H1 (cell line): Measurements from ENCODE around the gene MCC. TPM values are rescaled to one million over a fixed set of nuclear protein-coding genes. Genes with fewer than 3 reads are reported as not detected.

Experiments
- CTCF ChIA-PET: fragments of 300-600 bp; sonication (Branson Sonifier 250); formaldehyde crosslinking; loops from one replicate; lab custom pipeline; 2021; ENCODE audit not compliant: partially characterized antibody; lab: Charles Lee
- POLR2A ChIA-PET: fragments of 300-600 bp; sonication (Branson Sonifier 250); formaldehyde crosslinking; loops from one replicate; lab custom pipeline; 2021; ENCODE audit warnings: inconsistent platforms; ENCODE audit not compliant: partially characterized antibody; lab: Charles Lee
- DNase-seq, 2 experiments: peaks; one replicate each; pipeline versions ENCODE4 v3.0.0 to v3.0.0-alpha.2; 2010 to 2022; ENCODE audit warnings: low spot score in 2 of 2, low read depth in 1 of 2, mixed read lengths in 1 of 2
- FAIRE-seq: peaks from 2 replicates; lab custom pipeline; 2011; peaks lifted over from hg19 to GRCh38; lab: Jason Lieb, UNC
- H2AFZ ChIP-seq: 2 replicates; pipeline ENCODE4 v1.8.1; 2012; ENCODE audit warnings: low read length, inconsistent platforms
- H2AK5ac ChIP-seq: 2 replicates; pipeline ENCODE4 v1.6.1; 2013; ENCODE audit warnings: low read depth, low read length
- H2BK120ac ChIP-seq: replicated peaks from 2 replicates; pipeline ENCODE3; 2013; ENCODE audit warnings: low read depth, low read length, inconsistent platforms
- H2BK12ac ChIP-seq: 2 replicates; pipeline ENCODE4 v1.6.1; 2013; ENCODE audit warnings: low read depth, low read length
- H2BK15ac ChIP-seq: 2 replicates; pipeline ENCODE4 v1.6.1; 2013; ENCODE audit warnings: low read length
- H2BK20ac ChIP-seq: 2 replicates; pipeline ENCODE4 v1.6.1; 2013; ENCODE audit warnings: low read length
- H2BK5ac ChIP-seq: 2 replicates; pipeline ENCODE4 v1.6.1; 2013; ENCODE audit warnings: low read depth, low read length
- H3K14ac ChIP-seq: 2 replicates; pipeline ENCODE4 v1.6.1; 2013; ENCODE audit warnings: inconsistent platforms; ENCODE audit not compliant: insufficient read length
- H3K18ac ChIP-seq: 2 replicates; pipeline ENCODE4 v1.6.1; 2013; ENCODE audit warnings: low read length; ENCODE audit errors: extremely low read depth
- H3K23ac ChIP-seq: 2 replicates; pipeline ENCODE4 v1.6.1; 2013; ENCODE audit warnings: inconsistent platforms; ENCODE audit not compliant: insufficient read length
- H3K23me2 ChIP-seq: 2 replicates; pipeline ENCODE4 v1.6.1; 2013; ENCODE audit warnings: low read depth, low read length
- H3K27ac ChIP-seq: 2 replicates; pipeline ENCODE4 v1.6.1; 2011; ENCODE audit warnings: low read depth, low read length, inconsistent platforms
- H3K27me3 ChIP-seq, 4 experiments: replicated peaks in 1 of 4; 1 replicate in 1 of 4; 2 replicates in 3 of 4; pipeline versions ENCODE4 v1.6.1 to v1.8.1; 2011 to 2013; ENCODE audit warnings: low read length in 3 of 4, mild to moderate bottlenecking in 3 of 4, inconsistent platforms in 2 of 4, mixed read lengths in 2 of 4, moderate library complexity in 1 of 4; ENCODE audit not compliant: control insufficient read depth in 3 of 4, insufficient read depth in 3 of 4; ENCODE audit errors: extremely low read depth in 1 of 4
- H3K36me3 ChIP-seq, 4 experiments: 2 replicates each; pipeline versions ENCODE4 v1.6.1 to v1.8.1; 2011 to 2013; ENCODE audit warnings: mild to moderate bottlenecking in 4 of 4, low read length in 3 of 4, moderate library complexity in 2 of 4, control low read depth in 1 of 4, inconsistent platforms in 1 of 4; ENCODE audit not compliant: insufficient read depth in 4 of 4, control insufficient read depth in 2 of 4
- H3K4ac ChIP-seq: replicated peaks from 2 replicates; pipeline ENCODE3; 2013; ENCODE audit warnings: low read length, low read depth, mixed read lengths, inconsistent platforms; ENCODE audit not compliant: insufficient read length
- H3K4me1 ChIP-seq, 4 experiments: replicated peaks in 1 of 4; 1 replicate in 1 of 4; 2 replicates in 3 of 4; pipeline versions ENCODE4 v1.6.1 to v1.8.1; 2011 to 2013; ENCODE audit warnings: low read length in 3 of 4, inconsistent platforms in 2 of 4, mixed read lengths in 1 of 4; ENCODE audit not compliant: insufficient read depth in 4 of 4, control insufficient read depth in 3 of 4
- H3K4me2 ChIP-seq, 2 experiments: 2 replicates each; pipeline versions ENCODE4 v1.6.1 to v1.8.1; 2011 to 2013; ENCODE audit warnings: low read depth in 2 of 2, low read length in 2 of 2, control low read depth in 1 of 2, inconsistent platforms in 1 of 2, mild to moderate bottlenecking in 1 of 2; ENCODE audit not compliant: insufficient read depth in 1 of 2
- H3K4me3 ChIP-seq, 4 experiments: fragments of 200-600, 300-600 bp in 1 of 4; sonication (generic), shearing (Covaris generic), sonication (Bioruptor Twin) in 1 of 4; 2 replicates each; pipeline versions ENCODE4 v1.5.1 to v1.8.1; 2011 to 2016; ENCODE audit warnings: low read length in 4 of 4, low read depth in 3 of 4, control low read depth in 2 of 4, inconsistent platforms in 2 of 4, mild to moderate bottlenecking in 2 of 4, mixed read lengths in 1 of 4, moderate library complexity in 1 of 4; ENCODE audit not compliant: insufficient read depth in 2 of 4; ENCODE audit errors: extremely low read depth in 1 of 4
- H3K56ac ChIP-seq: replicated peaks from 2 replicates; pipeline ENCODE3; 2013; ENCODE audit warnings: low read depth, mild to moderate bottlenecking, mixed read lengths, low read length, inconsistent platforms; ENCODE audit not compliant: insufficient read length
- H3K79me1 ChIP-seq: 2 replicates; pipeline ENCODE4 v1.6.1; 2013; ENCODE audit warnings: low read depth, low read length, control low read depth
- H3K79me2 ChIP-seq, 2 experiments: 2 replicates each; pipeline versions ENCODE4 v1.6.1 to v1.8.1; 2012 to 2013; ENCODE audit warnings: low read length in 2 of 2, mild to moderate bottlenecking in 2 of 2, inconsistent platforms in 1 of 2; ENCODE audit not compliant: insufficient read depth in 2 of 2, control insufficient read depth in 1 of 2
- H3K9ac ChIP-seq, 4 experiments: replicated peaks in 1 of 4; 1 replicate in 1 of 4; 2 replicates in 3 of 4; pipeline versions ENCODE4 v1.6.1 to v1.8.1; 2011 to 2013; ENCODE audit warnings: low read depth in 3 of 4, low read length in 3 of 4, control low read depth in 2 of 4, mild to moderate bottlenecking in 2 of 4, moderate library complexity in 2 of 4, inconsistent platforms in 1 of 4; ENCODE audit errors: extremely low read depth in 1 of 4
- H3K9me3 ChIP-seq, 2 experiments: 2 replicates each; pipeline versions ENCODE4 v1.6.1 to v1.8.1; 2012 to 2013; ENCODE audit warnings: mild to moderate bottlenecking in 2 of 2, moderate library complexity in 2 of 2, control low read depth in 1 of 2, inconsistent platforms in 1 of 2, low read depth in 1 of 2, low read length in 1 of 2, mixed read lengths in 1 of 2; ENCODE audit not compliant: insufficient read depth in 2 of 2
- H4K20me1 ChIP-seq, 2 experiments: replicated peaks in 1 of 2; 2 replicates each; pipeline versions ENCODE3 to v1.8.1; 2011 to 2013; ENCODE audit warnings: inconsistent platforms in 2 of 2, low read length in 2 of 2, mild to moderate bottlenecking in 1 of 2; ENCODE audit not compliant: insufficient read depth in 2 of 2, control insufficient read depth in 1 of 2
- H4K5ac ChIP-seq: 2 replicates; pipeline ENCODE4 v1.6.1; 2013; ENCODE audit warnings: low read length, low read depth, mixed read lengths, inconsistent platforms; ENCODE audit not compliant: insufficient read length
- H4K8ac ChIP-seq: 2 replicates; pipeline ENCODE4 v1.8.0; 2013; ENCODE audit warnings: mild to moderate bottlenecking, moderate library complexity, low read length, inconsistent platforms; ENCODE audit not compliant: insufficient read depth; ENCODE audit errors: extremely low read depth
- H4K91ac ChIP-seq: replicated peaks from 2 replicates; pipeline ENCODE3; 2013; ENCODE audit warnings: low read length, mixed read lengths, inconsistent platforms; ENCODE audit not compliant: insufficient read length
- CEBPB ChIP-seq: IDR thresholded peaks from 2 replicates; pipeline ENCODE4 v1.6.1; 2012; ENCODE audit warnings: low read depth, low read length
- FOSL1 ChIP-seq: IDR thresholded peaks from 2 replicates; pipeline ENCODE4 v1.6.1; 2011; ENCODE audit warnings: mild to moderate bottlenecking, low read depth, low read length, moderate library complexity; ENCODE audit not compliant: insufficient read depth
- JUND ChIP-seq: IDR thresholded peaks from 2 replicates; pipeline ENCODE4 v1.6.1; 2011; ENCODE audit warnings: mild to moderate bottlenecking, improper control_type of control experiment, low read length
- KDM1A ChIP-seq: fragments of 200-600, 300-600 bp; sonication (generic); IDR thresholded peaks from 2 replicates; pipeline ENCODE4 v1.7.1; 2016; ENCODE audit warnings: mild to moderate bottlenecking, low read length, borderline replicate concordance
- NRF1 ChIP-seq: IDR thresholded peaks from 2 replicates; pipeline ENCODE4 v1.6.1; 2011; ENCODE audit warnings: mild to moderate bottlenecking, low read depth, low read length, improper control_type of control experiment
- SIX5 ChIP-seq: IDR thresholded peaks from 2 replicates; pipeline ENCODE4 v1.6.1; 2011; ENCODE audit warnings: mild to moderate bottlenecking, low read depth, low read length
- SP4 ChIP-seq: IDR thresholded peaks from 2 replicates; pipeline ENCODE4 v1.6.1; 2012; ENCODE audit warnings: low read length, inconsistent platforms
- TBP ChIP-seq: IDR thresholded peaks from 2 replicates; pipeline ENCODE4 v1.6.1; 2011; ENCODE audit warnings: low read depth, low read length, improper control_type of control experiment
- WGBS, 2 experiments: shearing (Covaris generic) in 1 of 2; methylation state at CpG; one replicate each; pipeline versions ENCODE4 v1.1.6 to v1.1.7; 2013 to 2015; ENCODE audit warnings: low lambda C conversion rate in 2 of 2, mixed read lengths in 2 of 2, inconsistent platforms in 1 of 2, low coverage in 1 of 2, missing lambda C conversion rate in 1 of 2; ENCODE audit not compliant: insufficient replicate concordance in 2 of 2, insufficient coverage in 1 of 2, insufficient read length in 1 of 2; ENCODE audit errors: extremely low coverage in 1 of 2, missing lambda C conversion rate in 1 of 2; 5-methylcytosine and 5-hydroxymethylcytosine counted together
- polyA plus RNA-seq, 7 experiments: library from polyadenylated mRNA; depleted of rRNA in 3 of 7; stranded (reverse) in 5 of 7; unstranded in 2 of 7; fragments of >200 nt in 5 of 7; fragments of 200-250 nt in 2 of 7; gene quantifications; 1 replicate in 5 of 7; 2 replicates in 1 of 7; 4 replicates in 1 of 7; pipeline versions ENCODE4 v1.2.1 to v1.2.3, GENCODE V29; 2011 to 2013; ENCODE audit warnings: missing spikeins in 2 of 7, mixed read lengths in 2 of 7
- total RNA-seq: library from RNA; stranded (reverse); fragmentation: NEBNext Ultra II Directional; extraction: Animal tissue kit (Norgen Biotek cat#: 25700); gene quantifications from 2 replicates; pipeline ENCODE4 v1.2.1, GENCODE V29; 2021
- TF ChIP-seq, protein P1 (sequence below): IDR thresholded peaks from 2 replicates; pipeline ENCODE4 v1.6.1; 2012; ENCODE audit warnings: inconsistent platforms
- TF ChIP-seq, protein P2 (sequence below): IDR thresholded peaks from 2 replicates; pipeline ENCODE4 v1.6.1; 2011; ENCODE audit warnings: low read depth, mild to moderate bottlenecking, low read length; ENCODE audit not compliant: insufficient read depth

The MCC gene
- total and polyA plus RNA-seq, 2 of the 8 experiments (the other 6 are each of a cell fraction or from before 2014, with no cell fraction given), result 2.6 to 18.3 TPM

DNA sequence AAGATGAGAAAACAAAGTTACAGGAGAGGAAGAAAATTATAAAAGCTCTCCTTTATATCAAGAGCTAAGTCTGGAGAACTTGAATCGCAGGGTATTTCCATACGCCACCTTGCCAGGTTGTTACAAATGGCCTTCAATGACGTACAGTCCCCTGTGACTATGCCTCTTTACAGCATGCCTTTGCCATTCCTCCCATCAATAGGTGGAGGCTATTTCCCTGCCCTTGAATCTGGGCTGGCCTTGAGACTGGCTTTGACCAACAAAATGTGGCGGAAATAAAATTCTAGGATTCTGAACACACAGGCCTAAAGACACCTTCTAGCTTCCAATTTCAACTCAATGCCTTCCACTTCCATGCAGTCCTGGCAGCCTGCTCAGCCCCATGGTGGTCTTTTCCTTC, 99.1 kb downstream of the MCC start:
- Histone ChIP-seq H2BK5ac (no peak overlapping the region), H3K4me2 (no peak overlapping the region), H3K4me3 (no peak overlapping the region), H3K23ac (no peak overlapping the region), H2BK20ac (no peak overlapping the region), H4K8ac (no peak overlapping the region), H3K18ac (no peak overlapping the region), H3K9ac (no peak overlapping the region), H2BK12ac (no peak overlapping the region), H4K5ac (no peak overlapping the region), H3K4me1 (no peaks in the 10 kb centered on the region), H2BK120ac (no peak overlapping the region), H3K79me2 (no peaks in the 10 kb centered on the region), H3K56ac (no peak overlapping the region), H3K27me3 (no peaks in the 10 kb centered on the region), H3K27ac (no peak overlapping the region), H3K79me1 (no peaks in the 10 kb centered on the region), H3K9me3 (no peaks in the 10 kb centered on the region), H2AK5ac (no peak overlapping the region), H4K91ac (no peak overlapping the region), H3K4ac (no peak overlapping the region), H4K20me1 (no peaks in the 10 kb centered on the region), H3K23me2 (no peaks in the 10 kb centered on the region), H3K14ac (no peak overlapping the region), H3K36me3 (no peaks in the 10 kb centered on the region), H2BK15ac (no peak overlapping the region), H2AFZ (no peak overlapping the region)
- ChIA-PET POLR2A (no interaction called here), CTCF (interaction anchor here (1.1 to 6.0 kb wide), 6 partner anchors 10 to 346 kb away, joined by 3 to 47 read pairs (median 3); partner anchors contain the start of gene MCC)
- TF ChIP-seq SIX5 (no peak), KDM1A (no peak), FOSL1 (no peak), JUND (no peak), NRF1 (no peak), CEBPB (no peak), SP4 (no peak), TBP (no peak)
- TF ChIP-seq, protein P1, sequence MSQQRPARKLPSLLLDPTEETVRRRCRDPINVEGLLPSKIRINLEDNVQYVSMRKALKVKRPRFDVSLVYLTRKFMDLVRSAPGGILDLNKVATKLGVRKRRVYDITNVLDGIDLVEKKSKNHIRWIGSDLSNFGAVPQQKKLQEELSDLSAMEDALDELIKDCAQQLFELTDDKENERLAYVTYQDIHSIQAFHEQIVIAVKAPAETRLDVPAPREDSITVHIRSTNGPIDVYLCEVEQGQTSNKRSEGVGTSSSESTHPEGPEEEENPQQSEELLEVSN, result no peak
- TF ChIP-seq, protein P2, sequence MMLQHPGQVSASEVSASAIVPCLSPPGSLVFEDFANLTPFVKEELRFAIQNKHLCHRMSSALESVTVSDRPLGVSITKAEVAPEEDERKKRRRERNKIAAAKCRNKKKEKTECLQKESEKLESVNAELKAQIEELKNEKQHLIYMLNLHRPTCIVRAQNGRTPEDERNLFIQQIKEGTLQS, result no peak
- FAIRE-seq (no peak), DNase-seq (no peak)
- 94% methylated on average over 4 of the region's 4 CpGs; no CpG with 5 or more reads in 1 of the 2 experiments for WGBS, 2 experiments
